Testis (tissue), 2 donors: ENCODE measurements around the gene IGFL1.

Source experiments
- CTCF ChIP-seq, 3 experiments: fragments of 450-650 bp in 2 of 3; fragments of 200-600 bp in 1 of 3; sonication (generic) in 1 of 3; IDR thresholded peaks; one replicate each; pipeline ENCODE4 v1.5.1; 2016 to 2019; ENCODE audit warnings: antibody characterized with exemption in 3 of 3, mild to moderate bottlenecking in 2 of 3, moderate library complexity in 1 of 3
- POLR2A ChIP-seq: fragments of 450-650 bp; IDR thresholded peaks from one replicate; pipeline ENCODE4 v1.6.1; 2017; ENCODE audit warnings: antibody characterized with exemption, mild to moderate bottlenecking, moderate library complexity

- TF ChIP-seq CTCF (IDR thresholded peaks at IDR 0.05) (no peak), POLR2A (no peak)
Measured at GRCh38 chr19:46218160-46218559, 11.4 kb upstream of the IGFL1 start.
